GM18508 (cell line): ENCODE data around the gene SPSB2.
"Not testable (repeated sequence)": the region's sequence is repeated elsewhere in the genome, so short reads cannot be mapped to it uniquely, and the experiment has no call there.

Experiments used
- ATAC-seq: cut with Tn5 transposase; IDR thresholded peaks from one replicate; pipeline ENCODE4 v1.9.1; 2021; ENCODE audit warnings: moderate number of reproducible peaks; ENCODE audit not compliant: insufficient read depth, unreplicated experiment

The SPSB2 gene, protein sequence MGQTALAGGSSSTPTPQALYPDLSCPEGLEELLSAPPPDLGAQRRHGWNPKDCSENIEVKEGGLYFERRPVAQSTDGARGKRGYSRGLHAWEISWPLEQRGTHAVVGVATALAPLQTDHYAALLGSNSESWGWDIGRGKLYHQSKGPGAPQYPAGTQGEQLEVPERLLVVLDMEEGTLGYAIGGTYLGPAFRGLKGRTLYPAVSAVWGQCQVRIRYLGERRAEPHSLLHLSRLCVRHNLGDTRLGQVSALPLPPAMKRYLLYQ

DNA sequence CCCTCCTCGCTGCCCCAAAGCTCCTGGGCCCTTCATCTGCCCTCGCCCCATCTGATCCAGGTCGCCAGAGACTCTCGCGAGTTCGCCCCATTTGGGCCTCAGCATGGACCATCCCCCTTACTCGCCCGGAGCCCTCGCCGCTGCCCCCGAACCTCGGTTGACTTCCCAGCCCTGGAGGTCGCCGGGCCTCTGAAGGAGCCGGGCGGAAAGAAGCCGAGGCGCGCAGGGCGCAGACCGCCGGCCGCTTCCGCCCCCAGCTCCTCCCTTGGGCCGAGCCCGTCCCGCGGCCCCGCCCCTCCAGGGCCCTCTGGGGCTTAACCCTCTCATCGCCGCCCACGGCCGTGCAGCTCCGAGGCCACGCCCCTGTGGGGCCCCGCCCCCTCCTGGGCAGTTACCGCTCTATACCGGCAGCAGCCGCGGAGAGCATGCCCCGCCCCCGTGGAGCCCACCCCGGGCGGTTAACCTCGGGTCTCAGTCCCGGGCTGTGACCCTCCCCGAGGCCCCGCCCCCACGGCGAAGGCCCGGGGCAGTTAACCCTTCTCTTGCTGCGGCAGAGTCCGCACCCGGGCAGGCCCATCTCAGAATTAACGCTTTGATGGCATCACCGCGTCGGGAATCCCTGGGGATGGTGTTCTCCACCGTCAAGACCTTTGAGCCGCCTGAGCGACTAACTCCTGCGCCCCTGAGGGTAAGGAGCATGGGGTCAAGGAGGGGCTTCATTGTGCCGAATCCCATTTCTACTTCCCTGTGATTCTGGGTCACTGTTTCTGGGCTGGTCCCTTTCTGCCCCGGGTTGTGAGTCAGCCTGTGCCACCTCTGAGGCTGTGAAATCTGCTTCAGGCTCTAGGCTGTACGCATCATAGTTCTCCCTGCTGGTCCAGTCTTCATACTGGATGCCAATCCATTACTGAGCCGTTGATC, at the start of gene SPSB2:
Gene SPSB2, minus strand, starts transcription at position 210 of the 921 bp plus-strand sequence. CDS start 402 bp downstream, outside the sequence.
- no peak for ATAC-seq

GRCh38 chr12:6921996-6922946, 49.2 kb upstream of the SPSB2 start:
- no peak for ATAC-seq

GRCh38 chr12:6921539-6921938, 48.4 kb upstream of the SPSB2 start:
- no peak for ATAC-seq

- no peak for ATAC-seq
Observed at GRCh38 chr12:6919588-6919987, 46.5 kb upstream of the SPSB2 start.

GRCh38 chr12:6917491-6918231, 44.6 kb upstream of the SPSB2 start:
- no peak for ATAC-seq

- ATAC-seq: no peak
Observed at GRCh38 chr12:6916426-6917200, 43.5 kb upstream of the SPSB2 start.

DNA sequence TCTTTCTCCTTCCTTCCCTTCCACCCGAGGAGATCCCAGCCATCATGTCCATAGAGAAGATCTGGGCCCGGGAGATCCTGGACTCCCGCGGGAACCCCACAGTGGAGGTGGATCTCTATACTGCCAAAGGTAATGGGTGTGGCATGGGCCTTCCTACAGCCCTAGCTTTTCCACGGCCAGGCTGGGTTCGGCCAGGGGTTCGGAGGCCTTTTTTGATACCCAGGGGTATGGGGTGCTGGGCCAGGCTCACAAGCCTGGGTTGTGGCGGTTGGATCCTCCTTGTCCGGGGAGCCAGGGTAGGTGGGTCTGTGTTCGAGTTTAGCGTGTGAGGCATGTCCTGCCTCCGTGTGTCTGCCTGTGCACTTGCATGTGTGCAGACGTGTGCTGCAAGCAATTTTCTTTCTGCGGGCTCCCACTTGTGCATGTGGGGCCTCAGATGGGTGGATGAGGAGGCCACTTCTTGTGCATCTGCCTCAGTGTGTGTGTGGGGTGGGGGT, 42.7 kb upstream of the SPSB2 start:
- ATAC-seq: no peak

GRCh38 chr12:6914947-6915788, 42.1 kb upstream of the SPSB2 start:
- ATAC-seq: no peak

GRCh38 chr12:6914246-6914946, 41.3 kb upstream of the SPSB2 start, which contains the start of gene ENO2:
TSS of gene ENO2 (plus strand) at chr12:6914580. CDS start at chr12:6915833, 1,253 bp downstream.
- ATAC-seq: no peak

- no peak for ATAC-seq
Observed at GRCh38 chr12:6912164-6912935, 39.2 kb upstream of the SPSB2 start.

DNA sequence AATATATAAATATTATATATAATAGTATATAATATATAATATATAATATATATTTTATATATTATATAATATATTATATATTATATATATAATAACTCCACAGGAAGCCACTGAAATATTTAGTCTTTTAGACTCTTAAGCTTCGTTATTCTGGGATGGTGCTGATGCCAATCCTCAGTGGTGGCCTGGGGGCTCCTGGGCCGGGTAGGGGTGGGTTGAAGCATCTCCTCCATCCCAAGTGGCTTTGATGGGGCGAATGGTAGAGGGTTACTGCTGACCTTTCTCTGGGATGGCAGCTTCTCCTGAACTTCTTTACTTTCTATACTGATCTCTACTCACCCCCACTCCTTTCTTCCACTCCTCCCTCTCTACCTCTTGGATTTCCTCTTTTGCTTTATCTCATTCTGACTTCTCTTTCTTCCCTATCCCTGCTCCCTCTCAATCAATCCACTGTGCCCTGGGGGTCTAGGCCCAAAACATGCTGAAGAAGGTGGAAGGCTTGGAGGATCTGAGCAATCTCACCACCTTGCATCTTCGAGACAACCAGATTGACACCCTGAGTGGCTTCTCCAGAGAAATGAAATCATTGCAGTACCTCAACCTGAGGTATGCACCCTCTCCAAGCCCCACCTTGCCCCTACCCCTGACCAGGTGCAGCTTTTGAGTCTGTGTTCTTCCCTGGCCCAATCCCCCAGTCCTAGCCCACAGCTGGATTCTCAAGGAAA, 36.5 kb upstream of the SPSB2 start:
- ATAC-seq: no peak

DNA sequence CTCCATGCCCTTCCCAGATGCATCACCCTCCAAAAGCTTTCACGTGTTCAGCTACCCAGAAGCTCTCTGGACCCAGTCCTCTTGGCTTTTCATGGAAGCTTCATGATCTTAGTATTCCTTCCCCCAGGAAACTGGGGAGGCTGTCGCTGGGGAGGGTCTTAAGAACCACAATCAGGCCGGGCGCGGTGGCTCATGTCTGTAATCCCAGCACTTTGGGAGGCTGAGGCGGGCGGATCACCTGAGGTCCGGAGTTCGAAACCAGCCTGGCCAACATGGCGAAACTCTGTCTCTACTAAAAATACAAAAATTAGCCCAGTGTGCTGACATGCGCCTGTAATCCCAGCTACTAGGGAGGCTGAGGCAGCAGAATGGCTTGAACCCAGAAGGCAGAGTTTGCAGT, 35.0 kb upstream of the SPSB2 start:
- ATAC-seq: not testable (repeated sequence)

DNA sequence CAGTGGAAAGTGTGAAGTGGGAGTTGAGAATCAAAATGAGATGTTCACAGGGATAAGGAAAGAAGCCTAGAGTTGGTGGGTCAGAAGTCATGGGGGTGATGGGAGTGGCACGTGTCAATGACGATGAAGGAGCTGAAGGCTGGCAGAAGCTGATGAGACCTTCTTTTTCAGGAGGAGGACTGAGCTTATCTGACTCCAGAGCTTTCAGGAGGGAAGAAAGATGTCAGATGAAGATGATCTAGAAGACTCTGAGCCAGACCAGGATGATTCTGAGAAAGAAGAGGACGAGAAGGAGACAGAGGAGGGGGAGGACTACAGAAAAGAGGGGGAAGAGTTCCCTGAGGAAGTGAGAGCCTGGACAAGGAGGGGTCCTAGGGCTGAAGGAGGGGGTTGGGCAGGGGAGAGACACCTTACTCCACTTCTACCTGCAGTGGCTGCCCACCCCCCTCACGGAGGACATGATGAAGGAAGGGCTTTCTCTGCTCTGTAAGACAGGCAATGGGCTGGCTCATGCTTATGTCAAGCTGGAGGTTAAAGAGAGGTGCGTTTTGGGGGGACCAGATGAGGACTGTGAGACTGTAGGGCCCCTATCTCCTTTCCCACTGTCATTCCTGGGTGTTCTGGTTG, 32.4 kb upstream of the SPSB2 start:
- no peak for ATAC-seq

DNA sequence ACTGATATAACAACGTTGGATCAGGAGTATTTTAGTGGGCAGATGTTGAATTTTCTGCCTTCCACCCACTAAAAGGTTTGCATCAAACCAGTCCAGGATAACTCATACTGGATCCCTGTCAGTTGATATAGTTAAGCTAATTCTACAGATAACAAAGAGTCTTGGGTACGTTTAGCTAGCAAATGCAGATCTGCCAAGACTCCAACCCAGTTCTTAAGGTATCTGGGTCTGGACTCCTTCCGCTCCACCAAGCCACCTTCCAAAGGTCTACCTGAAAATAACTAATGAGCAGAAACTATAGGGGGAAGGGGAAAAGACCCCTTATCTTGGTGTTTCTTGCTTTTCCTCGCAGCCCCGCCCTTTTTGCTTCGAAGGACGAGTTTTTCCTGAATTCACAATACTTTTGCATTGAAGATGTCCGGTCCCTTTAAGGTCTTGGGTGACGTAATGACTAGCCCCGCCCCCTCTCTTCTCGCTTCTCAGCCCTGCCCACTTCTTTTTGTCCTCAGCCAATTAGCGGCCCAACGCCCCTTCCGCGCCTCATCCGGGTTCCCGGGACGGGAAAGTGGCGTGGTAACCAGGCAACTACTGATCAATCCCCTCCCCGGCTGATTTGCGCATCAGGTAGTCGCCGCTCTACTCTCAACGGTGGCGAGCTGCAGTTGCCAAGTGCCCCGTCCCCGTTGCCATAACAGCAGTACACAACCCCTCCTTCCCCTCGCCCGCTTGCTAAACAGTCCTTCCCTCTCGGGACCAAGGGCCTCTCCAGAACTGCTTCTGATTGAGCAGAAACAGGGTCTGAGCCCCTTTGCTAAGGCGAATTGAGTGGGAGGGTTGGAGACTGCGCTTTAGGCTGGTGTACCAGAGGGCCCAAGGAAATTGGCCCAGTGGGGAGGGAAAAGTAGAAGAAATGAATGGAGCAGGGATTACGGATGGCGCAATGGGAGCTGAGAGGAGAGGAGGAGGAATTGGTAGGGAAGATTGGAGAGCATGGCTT, 31.5 kb upstream of the SPSB2 start, which contains the start of gene LRRC23:
Gene LRRC23, plus strand, starts transcription at position 543 of the 997 bp plus-strand sequence. CDS start 812 bp downstream, outside the sequence.
- ATAC-seq: peak; percentile 74
